Transverse colon (tissue), 3 donors: ENCODE data around the gene FIBCD1.

ENCODE experiments used
- CTCF ChIP-seq, 5 experiments: fragments of 200-600 bp in 3 of 5; fragments of 450-650 bp in 2 of 5; sonication (generic) in 3 of 5; IDR thresholded peaks; 1 replicate in 2 of 5; 2 replicates in 3 of 5; pipeline ENCODE4 v1.5.1; 2016 to 2017; ENCODE audit warnings: antibody characterized with exemption in 5 of 5, inconsistent platforms in 3 of 5, mild to moderate bottlenecking in 2 of 5, moderate library complexity in 1 of 5
- EP300 ChIP-seq: sonication (generic); formaldehyde crosslinking; IDR thresholded peaks from one replicate; pipeline ENCODE4 v1.6.1; 2017; ENCODE audit warnings: antibody characterized with exemption, low read depth
- POLR2A ChIP-seq: fragments of 450-650 bp; IDR thresholded peaks from one replicate; pipeline ENCODE4 v1.6.1; 2016; ENCODE audit warnings: antibody characterized with exemption, mild to moderate bottlenecking, moderate library complexity

DNA sequence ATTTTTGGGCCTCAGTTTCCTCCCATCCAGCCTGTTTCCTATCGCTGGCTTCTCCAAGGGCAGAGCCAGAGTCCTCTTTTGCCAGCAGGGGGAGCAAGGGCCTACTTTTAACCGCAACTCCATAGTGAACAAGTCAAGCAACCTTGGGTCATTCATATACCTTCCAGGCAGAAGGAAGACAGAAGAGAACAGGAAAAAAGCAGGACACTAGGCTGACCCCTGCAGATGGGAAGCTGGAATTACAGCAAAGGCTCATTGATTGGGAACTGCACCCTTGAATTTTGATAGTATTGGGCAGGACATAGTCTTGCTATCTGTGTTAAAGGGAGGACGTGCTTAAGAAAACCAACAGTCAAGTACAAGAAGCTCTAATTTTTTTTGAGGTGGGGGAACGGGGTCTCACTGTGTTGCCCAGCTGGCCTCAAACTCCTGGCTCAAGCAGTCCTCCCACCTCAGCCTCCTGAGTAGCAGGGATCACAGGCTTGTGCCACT is 72.5 kb downstream of the FIBCD1 start:
- peak; percentile 77 to 98 (median 90) for TF ChIP-seq CTCF (IDR thresholded peaks at IDR 0.05)
- no peak for TF ChIP-seq POLR2A
- TF ChIP-seq EP300, result no peak
